H1 (cell line): Measurements from ENCODE around the gene ZNF512B. TPM values are rescaled to one million over a fixed set of nuclear protein-coding genes. Genes with fewer than 3 reads are reported as not detected.

Experiments
- CTCF ChIA-PET: fragments of 300-600 bp; sonication (Branson Sonifier 250); formaldehyde crosslinking; loops from one replicate; lab custom pipeline; 2021; ENCODE audit not compliant: partially characterized antibody; lab: Charles Lee
- POLR2A ChIA-PET: fragments of 300-600 bp; sonication (Branson Sonifier 250); formaldehyde crosslinking; loops from one replicate; lab custom pipeline; 2021; ENCODE audit warnings: inconsistent platforms; ENCODE audit not compliant: partially characterized antibody; lab: Charles Lee
- DNase-seq, 2 experiments: peaks; one replicate each; pipeline versions ENCODE4 v3.0.0 to v3.0.0-alpha.2; 2010 to 2022; ENCODE audit warnings: low spot score in 2 of 2, low read depth in 1 of 2, mixed read lengths in 1 of 2
- FAIRE-seq: peaks from 2 replicates; lab custom pipeline; 2011; peaks lifted over from hg19 to GRCh38; lab: Jason Lieb, UNC
- H2AFZ ChIP-seq: 2 replicates; pipeline ENCODE4 v1.8.1; 2012; ENCODE audit warnings: low read length, inconsistent platforms
- H2AK5ac ChIP-seq: 2 replicates; pipeline ENCODE4 v1.6.1; 2013; ENCODE audit warnings: low read depth, low read length
- H2BK120ac ChIP-seq: replicated peaks from 2 replicates; pipeline ENCODE3; 2013; ENCODE audit warnings: low read depth, low read length, inconsistent platforms
- H2BK12ac ChIP-seq: 2 replicates; pipeline ENCODE4 v1.6.1; 2013; ENCODE audit warnings: low read depth, low read length
- H2BK15ac ChIP-seq: 2 replicates; pipeline ENCODE4 v1.6.1; 2013; ENCODE audit warnings: low read length
- H2BK20ac ChIP-seq: 2 replicates; pipeline ENCODE4 v1.6.1; 2013; ENCODE audit warnings: low read length
- H2BK5ac ChIP-seq: 2 replicates; pipeline ENCODE4 v1.6.1; 2013; ENCODE audit warnings: low read depth, low read length
- H3K14ac ChIP-seq: 2 replicates; pipeline ENCODE4 v1.6.1; 2013; ENCODE audit warnings: inconsistent platforms; ENCODE audit not compliant: insufficient read length
- H3K18ac ChIP-seq: 2 replicates; pipeline ENCODE4 v1.6.1; 2013; ENCODE audit warnings: low read length; ENCODE audit errors: extremely low read depth
- H3K23ac ChIP-seq: 2 replicates; pipeline ENCODE4 v1.6.1; 2013; ENCODE audit warnings: inconsistent platforms; ENCODE audit not compliant: insufficient read length
- H3K23me2 ChIP-seq: 2 replicates; pipeline ENCODE4 v1.6.1; 2013; ENCODE audit warnings: low read depth, low read length
- H3K27ac ChIP-seq: 2 replicates; pipeline ENCODE4 v1.6.1; 2011; ENCODE audit warnings: low read depth, low read length, inconsistent platforms
- H3K27me3 ChIP-seq, 4 experiments: replicated peaks in 1 of 4; 1 replicate in 1 of 4; 2 replicates in 3 of 4; pipeline versions ENCODE4 v1.6.1 to v1.8.1; 2011 to 2013; ENCODE audit warnings: low read length in 3 of 4, mild to moderate bottlenecking in 3 of 4, inconsistent platforms in 2 of 4, mixed read lengths in 2 of 4, moderate library complexity in 1 of 4; ENCODE audit not compliant: control insufficient read depth in 3 of 4, insufficient read depth in 3 of 4; ENCODE audit errors: extremely low read depth in 1 of 4
- H3K36me3 ChIP-seq, 4 experiments: 2 replicates each; pipeline versions ENCODE4 v1.6.1 to v1.8.1; 2011 to 2013; ENCODE audit warnings: mild to moderate bottlenecking in 4 of 4, low read length in 3 of 4, moderate library complexity in 2 of 4, control low read depth in 1 of 4, inconsistent platforms in 1 of 4; ENCODE audit not compliant: insufficient read depth in 4 of 4, control insufficient read depth in 2 of 4
- H3K4ac ChIP-seq: replicated peaks from 2 replicates; pipeline ENCODE3; 2013; ENCODE audit warnings: low read length, low read depth, mixed read lengths, inconsistent platforms; ENCODE audit not compliant: insufficient read length
- H3K4me1 ChIP-seq, 4 experiments: replicated peaks in 1 of 4; 1 replicate in 1 of 4; 2 replicates in 3 of 4; pipeline versions ENCODE4 v1.6.1 to v1.8.1; 2011 to 2013; ENCODE audit warnings: low read length in 3 of 4, inconsistent platforms in 2 of 4, mixed read lengths in 1 of 4; ENCODE audit not compliant: insufficient read depth in 4 of 4, control insufficient read depth in 3 of 4
- H3K4me2 ChIP-seq, 2 experiments: 2 replicates each; pipeline versions ENCODE4 v1.6.1 to v1.8.1; 2011 to 2013; ENCODE audit warnings: low read depth in 2 of 2, low read length in 2 of 2, control low read depth in 1 of 2, inconsistent platforms in 1 of 2, mild to moderate bottlenecking in 1 of 2; ENCODE audit not compliant: insufficient read depth in 1 of 2
- H3K4me3 ChIP-seq, 4 experiments: fragments of 200-600, 300-600 bp in 1 of 4; sonication (generic), shearing (Covaris generic), sonication (Bioruptor Twin) in 1 of 4; 2 replicates each; pipeline versions ENCODE4 v1.5.1 to v1.8.1; 2011 to 2016; ENCODE audit warnings: low read length in 4 of 4, low read depth in 3 of 4, control low read depth in 2 of 4, inconsistent platforms in 2 of 4, mild to moderate bottlenecking in 2 of 4, mixed read lengths in 1 of 4, moderate library complexity in 1 of 4; ENCODE audit not compliant: insufficient read depth in 2 of 4; ENCODE audit errors: extremely low read depth in 1 of 4
- H3K56ac ChIP-seq: replicated peaks from 2 replicates; pipeline ENCODE3; 2013; ENCODE audit warnings: low read depth, mild to moderate bottlenecking, mixed read lengths, low read length, inconsistent platforms; ENCODE audit not compliant: insufficient read length
- H3K79me1 ChIP-seq: 2 replicates; pipeline ENCODE4 v1.6.1; 2013; ENCODE audit warnings: low read depth, low read length, control low read depth
- H3K79me2 ChIP-seq, 2 experiments: 2 replicates each; pipeline versions ENCODE4 v1.6.1 to v1.8.1; 2012 to 2013; ENCODE audit warnings: low read length in 2 of 2, mild to moderate bottlenecking in 2 of 2, inconsistent platforms in 1 of 2; ENCODE audit not compliant: insufficient read depth in 2 of 2, control insufficient read depth in 1 of 2
- H3K9ac ChIP-seq, 4 experiments: replicated peaks in 1 of 4; 1 replicate in 1 of 4; 2 replicates in 3 of 4; pipeline versions ENCODE4 v1.6.1 to v1.8.1; 2011 to 2013; ENCODE audit warnings: low read depth in 3 of 4, low read length in 3 of 4, control low read depth in 2 of 4, mild to moderate bottlenecking in 2 of 4, moderate library complexity in 2 of 4, inconsistent platforms in 1 of 4; ENCODE audit errors: extremely low read depth in 1 of 4
- H3K9me3 ChIP-seq, 2 experiments: 2 replicates each; pipeline versions ENCODE4 v1.6.1 to v1.8.1; 2012 to 2013; ENCODE audit warnings: mild to moderate bottlenecking in 2 of 2, moderate library complexity in 2 of 2, control low read depth in 1 of 2, inconsistent platforms in 1 of 2, low read depth in 1 of 2, low read length in 1 of 2, mixed read lengths in 1 of 2; ENCODE audit not compliant: insufficient read depth in 2 of 2
- H4K20me1 ChIP-seq, 2 experiments: replicated peaks in 1 of 2; 2 replicates each; pipeline versions ENCODE3 to v1.8.1; 2011 to 2013; ENCODE audit warnings: inconsistent platforms in 2 of 2, low read length in 2 of 2, mild to moderate bottlenecking in 1 of 2; ENCODE audit not compliant: insufficient read depth in 2 of 2, control insufficient read depth in 1 of 2
- H4K5ac ChIP-seq: 2 replicates; pipeline ENCODE4 v1.6.1; 2013; ENCODE audit warnings: low read length, low read depth, mixed read lengths, inconsistent platforms; ENCODE audit not compliant: insufficient read length
- H4K8ac ChIP-seq: 2 replicates; pipeline ENCODE4 v1.8.0; 2013; ENCODE audit warnings: mild to moderate bottlenecking, moderate library complexity, low read length, inconsistent platforms; ENCODE audit not compliant: insufficient read depth; ENCODE audit errors: extremely low read depth
- H4K91ac ChIP-seq: replicated peaks from 2 replicates; pipeline ENCODE3; 2013; ENCODE audit warnings: low read length, mixed read lengths, inconsistent platforms; ENCODE audit not compliant: insufficient read length
- ASH2L ChIP-seq: fragments of 200-600, 300-600 bp; sonication (generic); IDR thresholded peaks from one replicate; pipeline ENCODE4 v1.7.1; 2017; ENCODE audit warnings: low read length
- CHD1 ChIP-seq: IDR thresholded peaks from 2 replicates; pipeline ENCODE4 v1.6.1; 2012; ENCODE audit warnings: low read depth, low read length, improper control_type of control experiment
- EGR1 ChIP-seq: IDR thresholded peaks from 2 replicates; pipeline ENCODE4 v1.6.1; 2011; ENCODE audit warnings: low read depth, low read length, borderline replicate concordance
- SIN3A ChIP-seq, 2 experiments: IDR thresholded peaks in 1 of 2; conservative IDR thresholded peaks in 1 of 2; 2 replicates each; pipeline ENCODE4 v1.6.1; 2011 to 2012; ENCODE audit warnings: low read length in 2 of 2, improper control_type of control experiment in 1 of 2, low read depth in 1 of 2, mild to moderate bottlenecking in 1 of 2
- WGBS, 2 experiments: shearing (Covaris generic) in 1 of 2; methylation state at CpG; one replicate each; pipeline versions ENCODE4 v1.1.6 to v1.1.7; 2013 to 2015; ENCODE audit warnings: low lambda C conversion rate in 2 of 2, mixed read lengths in 2 of 2, inconsistent platforms in 1 of 2, low coverage in 1 of 2, missing lambda C conversion rate in 1 of 2; ENCODE audit not compliant: insufficient replicate concordance in 2 of 2, insufficient coverage in 1 of 2, insufficient read length in 1 of 2; ENCODE audit errors: extremely low coverage in 1 of 2, missing lambda C conversion rate in 1 of 2; 5-methylcytosine and 5-hydroxymethylcytosine counted together
- polyA plus RNA-seq, 7 experiments: library from polyadenylated mRNA; depleted of rRNA in 3 of 7; stranded (reverse) in 5 of 7; unstranded in 2 of 7; fragments of >200 nt in 5 of 7; fragments of 200-250 nt in 2 of 7; gene quantifications; 1 replicate in 5 of 7; 2 replicates in 1 of 7; 4 replicates in 1 of 7; pipeline versions ENCODE4 v1.2.1 to v1.2.3, GENCODE V29; 2011 to 2013; ENCODE audit warnings: missing spikeins in 2 of 7, mixed read lengths in 2 of 7
- total RNA-seq: library from RNA; stranded (reverse); fragmentation: NEBNext Ultra II Directional; extraction: Animal tissue kit (Norgen Biotek cat#: 25700); gene quantifications from 2 replicates; pipeline ENCODE4 v1.2.1, GENCODE V29; 2021

The ZNF512B gene
- total and polyA plus RNA-seq, 2 of the 8 experiments (the other 6 are each of a cell fraction or from before 2014, with no cell fraction given): 7.3 to 26.6 TPM

- Histone ChIP-seq H3K23ac (no peak overlapping the region), H3K4me2 (peak overlapping the region; percentile 61 to 88), H3K27me3 (no peaks in the 10 kb centered on the region), H4K8ac (no peak overlapping the region), H3K4me1 (peaks cover 0 to 19% (median 12%) of the 10 kb centered on the region in 4 experiments; a peak in 6 of 7 replicates), H3K4ac (no peak overlapping the region), H3K79me2 (peaks cover 17 to 39% of the 10 kb centered on the region in 2 experiments; a peak in 3 of 4 replicates), H3K18ac (no peak overlapping the region), H3K36me3 (peaks cover under 1 to 12% (median 7%) of the 10 kb centered on the region in 4 experiments; a peak in 5 of 8 replicates), H3K14ac (no peak overlapping the region), H2AFZ (no peak overlapping the region), H3K23me2 (peaks cover 8% of the 10 kb centered on the region; the same call in 1 of the 2 replicates), H3K9me3 (no peaks in the 10 kb centered on the region), H2BK20ac (no peak overlapping the region), H2BK5ac (0 out of 2 replicates have a peak overlapping the region, but pooled peaks have one; percentile 58), H3K79me1 (peaks cover 21% of the 10 kb centered on the region), H2BK15ac (no peak overlapping the region), H3K4me3 (peak overlapping the region; percentile 66 to 76 (median 72)), H4K5ac (peak overlapping the region; percentile 29), H4K91ac (no peak overlapping the region), H4K20me1 (peaks cover 10 to 22% of the 10 kb centered on the region in 2 experiments), H3K9ac (peak overlapping the region in 2 of 4 experiments; percentile 46 to 51; a peak in 3 of 7 replicates), H2BK120ac (no peak overlapping the region), H3K27ac (peak overlapping the region; percentile 49; the same call in 1 of the 2 replicates), H3K56ac (no peak overlapping the region), H2BK12ac (no peak overlapping the region), H2AK5ac (no peak overlapping the region)
- CTCF ChIA-PET: interaction anchor here (0.7 to 2.0 kb wide), 4 partner anchors 18 to 84 kb away, joined by 3 to 12 read pairs (median 3); no protein-coding TSS in a partner anchor
- 1% methylated on average over 15 of the region's 15 CpGs; no CpG with 5 or more reads in 1 of the 2 experiments for WGBS, 2 experiments
- TF ChIP-seq SIN3A (conservative IDR thresholded peaks at IDR 0.05 in 1 of 2, IDR thresholded peaks at IDR 0.05 in 1 of 2; ENCODE audit: low read depth in 1 of 2, low read length in 2 of 2) (0 out of 4 replicates have a peak, but pooled peaks of 1 of the 2 experiments have one; percentile 15), CHD1 (no peak), EGR1 (no peak), ASH2L (no peak)
- no peak for FAIRE-seq
- POLR2A ChIA-PET: interaction anchor here (0.6 to 4.0 kb wide), 14 partner anchors 11 to 436 kb away, joined by 3 to 68 read pairs (median 3); partner anchors contain the start of genes PRPF6 and TPD52L2
- no peak for DNase-seq
Observed at GRCh38 chr20:63956664-63957003, 13.1 kb downstream of the ZNF512B start.
